GM23248 (cell line): ENCODE results near the gene ELF2. TPM values are rescaled to one million over a fixed set of nuclear protein-coding genes. Genes with fewer than 3 reads are reported as not detected.

Experiments
- DNase-seq: peaks from one replicate; pipeline ENCODE4 v3.0.0-alpha.2; 2015
- H2AFZ ChIP-seq: fragments of 200-600 bp; sonication (generic); 2 replicates; pipeline ENCODE4 v1.6.1; 2016; ENCODE audit warnings: antibody characterized with exemption
- H3F3A ChIP-seq: fragments of 200-600 bp; sonication (generic); 2 replicates; pipeline ENCODE4 v1.6.1; 2016; ENCODE audit warnings: mild to moderate bottlenecking, antibody characterized with exemption, mixed run types; ENCODE audit not compliant: insufficient read depth
- H3K27ac ChIP-seq: fragments of 200-600 bp; sonication (generic); 2 replicates; pipeline ENCODE4 v1.5.1; 2016; ENCODE audit warnings: mild to moderate bottlenecking
- H3K27me3 ChIP-seq: fragments of 200-600 bp; sonication (generic); replicated peaks from 2 replicates; pipeline ENCODE4 v1.6.1; 2016; ENCODE audit warnings: mild to moderate bottlenecking; ENCODE audit not compliant: insufficient read depth
- H3K36me3 ChIP-seq: fragments of 200-600 bp; sonication (generic); 2 replicates; pipeline ENCODE4 v1.6.1; 2016; ENCODE audit warnings: low read depth, mild to moderate bottlenecking
- H3K4me1 ChIP-seq: fragments of 200-600 bp; sonication (generic); 2 replicates; pipeline ENCODE4 v1.6.1; 2016; ENCODE audit warnings: mild to moderate bottlenecking; ENCODE audit not compliant: insufficient read depth
- H3K4me2 ChIP-seq: fragments of 200-600 bp; sonication (generic); one replicate; pipeline ENCODE4 v1.6.1; 2016; ENCODE audit warnings: mild to moderate bottlenecking; ENCODE audit not compliant: unreplicated experiment
- H3K4me3 ChIP-seq: fragments of 200-600 bp; sonication (generic); 2 replicates; pipeline ENCODE4 v1.5.1; 2016; ENCODE audit warnings: mild to moderate bottlenecking
- H3K79me2 ChIP-seq: fragments of 200-600 bp; sonication (generic); 2 replicates; pipeline ENCODE4 v1.6.1; 2016; ENCODE audit warnings: mild to moderate bottlenecking; ENCODE audit not compliant: insufficient read depth
- H3K9ac ChIP-seq: fragments of 200-600 bp; sonication (generic); 2 replicates; pipeline ENCODE4 v1.6.1; 2016; ENCODE audit warnings: mild to moderate bottlenecking
- H3K9me2 ChIP-seq: fragments of 200-600 bp; sonication (generic); 2 replicates; pipeline ENCODE4 v1.6.1; 2016; ENCODE audit warnings: mixed run types, mild to moderate bottlenecking, moderate library complexity; ENCODE audit not compliant: insufficient read depth
- H3K9me3 ChIP-seq: fragments of 200-600 bp; sonication (generic); one replicate; pipeline ENCODE4 v1.6.1; 2017; ENCODE audit warnings: low read depth
- H4K20me1 ChIP-seq: fragments of 200-600 bp; sonication (generic); 2 replicates; pipeline ENCODE4 v1.6.0; 2016; ENCODE audit not compliant: insufficient read depth
- EZH2 ChIP-seq: fragments of 200-600 bp; sonication (generic); IDR thresholded peaks from 2 replicates; pipeline ENCODE4 v1.6.1; 2018; ENCODE audit warnings: antibody characterized with exemption, mild to moderate bottlenecking; ENCODE audit not compliant: insufficient read depth, poor library complexity, severe bottlenecking
- EZH2phosphoT487 ChIP-seq: fragments of 200-600 bp; sonication (generic); IDR thresholded peaks from 2 replicates; pipeline ENCODE4 v1.6.1; 2018; ENCODE audit warnings: antibody characterized with exemption, moderate library complexity, mild to moderate bottlenecking, low read depth; ENCODE audit not compliant: insufficient read depth
- whole genome bisulfite sequencing, 2 experiments: methylation state at CpG; one replicate each; pipeline ENCODE4 v1.1.6; 2015 to 2017; ENCODE audit warnings: low lambda C conversion rate in 2 of 2, low coverage in 1 of 2; ENCODE audit errors: missing lambda C conversion rate in 2 of 2; 5-methylcytosine and 5-hydroxymethylcytosine counted together
- in situ Hi-C: fragments of 300-500 bp; cut with MboI; formaldehyde crosslinking; loops from 2 replicates; pipeline ENCODE4 v1.15.0; 2020
- polyA plus RNA-seq: library from polyadenylated mRNA; unstranded; fragments of >200 nt; fragmentation: Nextera tagmentation; extraction: Ambion mirVana; gene quantifications from 2 replicates; pipeline ENCODE4 v1.2.1, GENCODE V29; 2016
- total RNA-seq: library from RNA; depleted of rRNA; stranded (reverse); fragments of >200 nt; shearing (Covaris generic); gene quantifications from 2 replicates; pipeline ENCODE4 v1.2.3, GENCODE V29; 2014

The ELF2 gene
- total and polyA plus RNA-seq, 2 experiments from 2014 or later: 18.8 to 34.5 TPM

DNA sequence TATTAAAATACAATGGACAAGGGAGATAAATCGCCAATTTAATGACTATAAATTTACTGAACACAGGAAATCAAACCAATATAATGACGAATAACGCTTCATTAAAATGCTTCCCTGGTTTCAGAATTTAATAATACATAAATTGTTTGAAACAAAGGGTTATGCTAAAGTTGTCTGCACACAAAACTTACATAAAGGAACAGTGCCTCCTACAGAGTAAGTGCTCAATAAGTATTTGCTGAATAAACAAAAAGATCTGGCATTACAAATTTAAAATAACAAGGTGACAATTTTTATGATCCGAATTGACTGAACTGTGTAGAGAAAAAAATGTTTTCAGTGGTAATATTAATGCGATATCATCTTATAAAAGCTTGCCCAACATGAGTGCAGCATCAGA, 91.9 kb downstream of the ELF2 start:
- Histone ChIP-seq H3K9me3 (no peaks in the 10 kb centered on the region), H3K4me2 (peak overlapping the region; percentile 87), H4K20me1 (no peaks in the 10 kb centered on the region; the same call in 1 of the 2 replicates), H3K4me3 (peak overlapping the region; percentile 90), H3F3A (peaks cover 31% of the 10 kb centered on the region), H3K36me3 (0 out of 2 replicates have a peak, but pooled peaks cover under 1% of the 10 kb centered on the region), H3K4me1 (peaks cover 27% of the 10 kb centered on the region), H3K9ac (peak overlapping the region; percentile 94), H3K9me2 (no peaks in the 10 kb centered on the region), H2AFZ (peak overlapping the region; percentile 86), H3K27me3 (no peaks in the 10 kb centered on the region), H3K27ac (peak overlapping the region; percentile 95), H3K79me2 (peaks cover 25% of the 10 kb centered on the region)
- in situ Hi-C loops: no loop called here
- WGBS, 2 experiments: 46 to 50% methylated on average over 5 of the region's 5 CpGs
- TF ChIP-seq EZH2phosphoT487: no peak
- TF ChIP-seq EZH2: no peak
- DNase-seq: peak; percentile 57

DNA sequence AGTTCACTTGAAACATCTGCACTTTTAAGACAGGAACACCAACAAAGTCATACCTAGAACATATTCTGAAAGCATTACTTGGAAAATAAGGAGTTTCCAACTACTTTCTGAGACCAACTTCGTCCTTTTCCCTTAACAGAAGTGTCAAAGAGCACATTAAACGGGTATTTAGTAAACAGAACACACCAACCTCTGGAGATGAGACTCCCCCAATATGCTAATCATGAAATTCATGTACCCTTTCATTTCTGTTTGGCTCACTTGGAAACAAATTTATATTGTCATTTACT, 92.3 kb downstream of the ELF2 start:
- Histone ChIP-seq H3F3A (peaks cover 31% of the 10 kb centered on the region), H3K4me2 (peak overlapping the region; percentile 87), H3K9ac (peak overlapping the region; percentile 94), H3K36me3 (no peaks in the 10 kb centered on the region), H3K4me1 (peaks cover 28% of the 10 kb centered on the region), H3K9me3 (no peaks in the 10 kb centered on the region), H4K20me1 (no peaks in the 10 kb centered on the region; the same call in 1 of the 2 replicates), H3K27me3 (no peaks in the 10 kb centered on the region), H3K9me2 (no peaks in the 10 kb centered on the region), H2AFZ (peak overlapping the region; percentile 86), H3K27ac (peak overlapping the region; percentile 95), H3K79me2 (peaks cover 29% of the 10 kb centered on the region), H3K4me3 (peak overlapping the region; percentile 90)
- 0 to 1% methylated on average over 2 of the region's 2 CpGs for WGBS, 2 experiments
- no peak for DNase-seq
- no peak for TF ChIP-seq EZH2
- TF ChIP-seq EZH2phosphoT487: no peak
- in situ Hi-C loops: no loop called here

DNA sequence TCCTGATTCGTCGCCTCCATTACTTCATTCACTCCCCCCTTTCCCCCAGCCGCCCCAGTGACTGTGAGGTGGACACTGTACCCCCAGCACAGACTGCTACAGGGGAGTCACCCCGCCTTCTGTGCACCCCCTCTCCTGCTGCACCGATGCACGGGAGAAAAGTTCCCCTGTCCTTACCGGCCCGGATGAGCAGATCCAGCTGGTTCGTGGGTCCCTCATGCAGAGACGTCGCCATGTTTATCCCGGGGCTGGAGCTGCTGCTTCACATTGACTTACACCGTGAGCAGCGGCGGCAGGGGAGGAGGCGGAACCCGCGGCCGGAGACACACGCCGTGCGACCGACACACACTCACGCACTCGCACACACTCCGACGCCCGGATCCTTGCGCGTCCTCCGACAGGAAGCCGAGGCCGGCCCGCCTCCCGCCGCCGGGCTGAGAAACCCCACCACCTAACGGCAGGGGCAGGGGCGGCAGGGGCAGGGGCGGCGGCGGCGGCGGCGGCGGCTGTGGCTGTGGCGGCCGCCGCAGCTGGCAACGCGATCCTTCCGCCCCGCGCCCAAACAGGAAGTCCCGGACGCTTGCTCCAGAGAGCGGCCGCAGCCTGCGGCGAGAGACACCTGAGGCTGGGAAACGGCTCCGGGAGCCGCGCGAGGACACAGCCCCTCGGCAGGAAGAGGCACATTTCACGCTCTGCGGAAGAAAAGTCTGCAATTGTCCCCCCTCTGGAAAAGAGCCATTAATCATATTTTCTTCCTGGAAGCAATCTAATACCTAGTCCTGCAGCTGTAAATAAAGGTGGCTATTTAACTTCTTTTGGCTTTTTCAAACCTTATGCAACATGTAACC, 92.8 kb downstream of the ELF2 start:
- TF ChIP-seq EZH2phosphoT487 (no peak), EZH2 (no peak)
- peak overlapping the region; percentile 86 for H2AFZ ChIP-seq
- H3K79me2 ChIP-seq: peaks cover 35% of the 10 kb centered on the region
- peak overlapping the region; percentile 90 for H3K4me3 ChIP-seq
- 0 to 1% methylated on average over 39 to 56 of the region's 68 CpGs for WGBS, 2 experiments
- H3F3A ChIP-seq: peaks cover 31% of the 10 kb centered on the region
- peak overlapping the region; percentile 94 for H3K9ac ChIP-seq
- no peaks in the 10 kb centered on the region; the same call in 1 of the 2 replicates for H4K20me1 ChIP-seq
- H3K9me3 ChIP-seq: no peaks in the 10 kb centered on the region
- no peaks in the 10 kb centered on the region for H3K36me3 ChIP-seq
- H3K27ac ChIP-seq: peak overlapping the region; percentile 95
- peak; percentile 94 for DNase-seq
- no peaks in the 10 kb centered on the region for H3K9me2 ChIP-seq
- peak overlapping the region; percentile 87 for H3K4me2 ChIP-seq
- H3K27me3 ChIP-seq: no peaks in the 10 kb centered on the region
- in situ Hi-C loops: no loop called here
- peaks cover 28% of the 10 kb centered on the region for H3K4me1 ChIP-seq

DNA sequence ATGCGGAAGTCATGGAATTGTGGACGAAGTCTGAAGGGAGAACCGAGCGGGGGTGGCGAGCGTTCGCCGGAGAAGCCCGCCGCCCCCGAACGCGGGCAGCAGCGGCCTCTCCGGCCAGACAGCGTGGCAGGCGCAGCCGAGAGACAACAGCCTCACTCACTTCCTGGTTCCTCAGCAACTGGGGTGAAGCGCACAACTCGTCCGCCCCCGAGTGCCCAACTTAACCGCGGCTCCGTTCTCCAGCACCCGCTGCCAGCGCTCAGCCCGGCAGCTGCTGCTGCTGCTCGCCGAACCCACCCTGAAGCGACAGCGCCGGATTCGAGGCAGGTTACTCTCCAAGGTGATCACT, 93.4 kb downstream of the ELF2 start:
- H3K4me2 ChIP-seq: peak overlapping the region; percentile 87
- H3K27ac ChIP-seq: peak overlapping the region; percentile 95
- H3K27me3 ChIP-seq: no peaks in the 10 kb centered on the region
- in situ Hi-C loops: no loop called here
- no peaks in the 10 kb centered on the region; the same call in 1 of the 2 replicates for H4K20me1 ChIP-seq
- no peaks in the 10 kb centered on the region for H3K9me2 ChIP-seq
- H3K4me3 ChIP-seq: peak overlapping the region; percentile 90
- peak; percentile 88 for DNase-seq
- H3F3A ChIP-seq: peaks cover 31% of the 10 kb centered on the region
- no peaks in the 10 kb centered on the region for H3K9me3 ChIP-seq
- 0 to 2% methylated on average over 24 to 27 of the region's 34 CpGs for WGBS, 2 experiments
- no peak for TF ChIP-seq EZH2phosphoT487
- TF ChIP-seq EZH2: no peak
- peaks cover 28% of the 10 kb centered on the region for H3K4me1 ChIP-seq
- peaks cover 41% of the 10 kb centered on the region for H3K79me2 ChIP-seq
- peak overlapping the region; percentile 94 for H3K9ac ChIP-seq
- peak overlapping the region; percentile 86 for H2AFZ ChIP-seq
- H3K36me3 ChIP-seq: no peaks in the 10 kb centered on the region
